ENCODE data around the gene YPEL1.

- TF ChIP-seq TAF1 (IDR thresholded peaks at IDR 0.05; ENCODE audit: low read depth, low read length) (no peak), POLR2A (IDR thresholded peaks at IDR 0.05; ENCODE audit: low read depth, low read length) (no peak), POLR2AphosphoS5 (IDR thresholded peaks at IDR 0.05; ENCODE audit: low read depth, low read length) (no peak), PAX5 (IDR thresholded peaks at IDR 0.05; ENCODE audit: insufficient read depth, low read length, severe bottlenecking) (no peak), POU2F2 (IDR thresholded peaks at IDR 0.05; ENCODE audit: low read depth, low read length) (no peak), SPI1 (IDR thresholded peaks at IDR 0.05; ENCODE audit: low read depth, low read length) (no peak)
Measured at GRCh38 chr22:21684492-21685163, 51.0 kb downstream of the YPEL1 start.

Measured in GM12891 (cell line).